Fibroblast of lung (primary cell): ENCODE measurements around the gene COL16A1.

ENCODE experiments used
- EZH2 ChIP-seq: IDR thresholded peaks from 2 replicates; pipeline ENCODE4 v1.5.1; 2012; ENCODE audit warnings: low read length, control low read depth, mild to moderate bottlenecking; ENCODE audit errors: missing control alignments
- TF ChIP-seq, protein P1 (sequence below), 2 donors: IDR thresholded peaks in 1 of 2; conservative IDR thresholded peaks in 1 of 2; 1 replicate in 1 of 2; 2 replicates in 1 of 2; pipeline ENCODE4 v1.5.1; 2011 to 2012; ENCODE audit warnings: low read length in 2 of 2, control low read depth in 1 of 2, inconsistent platforms in 1 of 2, low read depth in 1 of 2, mild to moderate bottlenecking in 1 of 2

DNA sequence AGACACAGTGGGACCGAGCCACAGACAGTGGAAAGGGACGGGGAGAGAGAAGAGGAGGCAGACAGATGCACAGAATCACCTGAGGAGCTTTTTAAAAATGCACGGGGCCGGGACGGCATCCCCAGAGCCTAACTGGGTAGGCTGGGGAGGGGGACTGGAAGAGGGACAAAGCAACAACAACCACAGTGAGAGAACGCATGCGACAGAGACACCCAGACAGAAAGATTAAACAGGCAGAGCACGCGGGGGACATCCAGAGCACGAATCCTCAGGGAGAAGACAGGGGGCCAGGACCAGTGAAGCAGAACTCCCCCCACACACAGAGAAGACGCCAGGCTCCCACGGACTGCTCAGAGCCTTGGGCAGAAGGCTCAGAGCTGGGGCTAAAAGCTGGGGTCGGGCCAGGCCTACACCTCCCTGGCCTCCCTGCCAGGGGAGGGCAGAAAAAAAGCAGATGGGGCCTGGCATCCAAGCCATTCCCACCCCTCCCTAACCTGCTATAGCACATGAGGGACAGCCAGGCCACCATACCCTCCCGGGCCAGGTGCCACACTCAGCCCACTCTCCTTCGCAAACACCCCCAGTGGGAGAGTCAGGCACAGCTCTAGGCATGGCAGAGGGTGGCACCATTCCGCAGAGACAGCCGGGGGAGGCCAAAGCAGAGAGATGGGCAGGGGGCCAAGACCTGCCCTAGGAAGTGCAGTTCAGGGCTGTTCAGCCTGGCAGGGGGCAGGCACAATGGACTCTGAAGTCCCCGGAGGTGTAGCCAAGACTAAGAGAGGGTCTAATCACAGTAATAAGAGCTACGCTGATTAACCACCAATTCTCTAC lies 29.8 kb upstream of the COL16A1 start:
- TF ChIP-seq, protein P1, sequence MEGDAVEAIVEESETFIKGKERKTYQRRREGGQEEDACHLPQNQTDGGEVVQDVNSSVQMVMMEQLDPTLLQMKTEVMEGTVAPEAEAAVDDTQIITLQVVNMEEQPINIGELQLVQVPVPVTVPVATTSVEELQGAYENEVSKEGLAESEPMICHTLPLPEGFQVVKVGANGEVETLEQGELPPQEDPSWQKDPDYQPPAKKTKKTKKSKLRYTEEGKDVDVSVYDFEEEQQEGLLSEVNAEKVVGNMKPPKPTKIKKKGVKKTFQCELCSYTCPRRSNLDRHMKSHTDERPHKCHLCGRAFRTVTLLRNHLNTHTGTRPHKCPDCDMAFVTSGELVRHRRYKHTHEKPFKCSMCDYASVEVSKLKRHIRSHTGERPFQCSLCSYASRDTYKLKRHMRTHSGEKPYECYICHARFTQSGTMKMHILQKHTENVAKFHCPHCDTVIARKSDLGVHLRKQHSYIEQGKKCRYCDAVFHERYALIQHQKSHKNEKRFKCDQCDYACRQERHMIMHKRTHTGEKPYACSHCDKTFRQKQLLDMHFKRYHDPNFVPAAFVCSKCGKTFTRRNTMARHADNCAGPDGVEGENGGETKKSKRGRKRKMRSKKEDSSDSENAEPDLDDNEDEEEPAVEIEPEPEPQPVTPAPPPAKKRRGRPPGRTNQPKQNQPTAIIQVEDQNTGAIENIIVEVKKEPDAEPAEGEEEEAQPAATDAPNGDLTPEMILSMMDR (conservative IDR thresholded peaks at IDR 0.05 in 1 of 2, IDR thresholded peaks at IDR 0.05 in 1 of 2; ENCODE audit: low read depth in 1 of 2, low read length in 2 of 2) = no peak
- TF ChIP-seq EZH2 = no peak
